K562 (cell line): ENCODE measurements around the gene RPS6KL1. TPM values are rescaled to one million over a fixed set of nuclear protein-coding genes. Genes with fewer than 3 reads are reported as not detected.

Source experiments
- BHLHE40 ChIP-seq: IDR thresholded peaks from 2 replicates; pipeline ENCODE4 v1.6.1; 2011; ENCODE audit warnings: low read length, improper control_type of control experiment
- CBFA2T2 ChIP-seq: fragments of 450-650 bp; conservative IDR thresholded peaks from 2 replicates; pipeline ENCODE4 v1.6.1; 2017; ENCODE audit warnings: mild to moderate bottlenecking
- CC2D1A ChIP-seq: fragments of 450-650 bp; IDR thresholded peaks from 2 replicates; pipeline ENCODE4 v1.6.1; 2017; ENCODE audit warnings: mild to moderate bottlenecking
- DEAF1 ChIP-seq: fragments of 450-650 bp; formaldehyde crosslinking; IDR thresholded peaks from 2 replicates; pipeline ENCODE4 v1.4.0; 2020; ENCODE audit warnings: mild to moderate bottlenecking, moderate library complexity
- DPF2 ChIP-seq: fragments of 450-650 bp; IDR thresholded peaks from 2 replicates; pipeline ENCODE4 v1.6.1; 2016
- ESRRB ChIP-seq: fragments of 250-450 bp; sonication (Bioruptor Pico); IDR thresholded peaks from 2 replicates; pipeline ENCODE4 v1.5.0; 2020; ENCODE audit warnings: mild to moderate bottlenecking, moderate library complexity, borderline replicate concordance
- GTF2F1 ChIP-seq: IDR thresholded peaks from 2 replicates; pipeline ENCODE4 v1.6.1; 2011; ENCODE audit warnings: low read depth, low read length, improper control_type of control experiment
- HNRNPL ChIP-seq: fragments of 200-400 bp; formaldehyde crosslinking; IDR thresholded peaks from 2 replicates; pipeline ENCODE4 v1.6.1; 2017; ENCODE audit warnings: low read depth, mild to moderate bottlenecking, low read length
- IFI16 ChIP-seq: fragments of 250-450 bp; sonication (Bioruptor Pico); IDR thresholded peaks from 2 replicates; pipeline ENCODE4 v2.1.2; 2022; ENCODE audit warnings: mild to moderate bottlenecking, inconsistent platforms
- L3MBTL2 ChIP-seq: fragments of 450-650 bp; IDR thresholded peaks from 2 replicates; pipeline ENCODE4 v1.6.1; 2016; ENCODE audit warnings: mild to moderate bottlenecking, moderate library complexity
- LARP7 ChIP-seq: fragments of 450-650 bp; IDR thresholded peaks from 2 replicates; pipeline ENCODE4 v1.6.1; 2016
- NR2C2 ChIP-seq, 2 experiments: fragments of 200-800 bp in 1 of 2; sonication (Bioruptor generic) in 1 of 2; sonication (generic) in 1 of 2; formaldehyde crosslinking in 1 of 2; IDR thresholded peaks; 2 replicates each; pipeline versions ENCODE4 v1.6.1 to v1.8.0; 2016 to 2022; ENCODE audit warnings: mild to moderate bottlenecking in 1 of 2, missing compliant biosample characterization in 1 of 2, missing genetic modification characterization in 1 of 2, missing genetic modification reagents in 1 of 2
- NR2F6 ChIP-seq: fragments of 450-650 bp; formaldehyde crosslinking; IDR thresholded peaks from 2 replicates; pipeline ENCODE4 v1.4.0; 2020; ENCODE audit warnings: mild to moderate bottlenecking
- POLR2G ChIP-seq: fragments of 200-400 bp; formaldehyde crosslinking; IDR thresholded peaks from 2 replicates; pipeline ENCODE4 v1.6.1; 2017; ENCODE audit warnings: low read depth, mild to moderate bottlenecking, antibody characterized with exemption, low read length, moderate library complexity
- RAD21 ChIP-seq, 2 experiments: fragments of 250-450 bp in 1 of 2; fragments of 450-650 bp in 1 of 2; sonication (Bioruptor Pico) in 1 of 2; formaldehyde crosslinking in 1 of 2; IDR thresholded peaks in 1 of 2; conservative IDR thresholded peaks in 1 of 2; 2 replicates each; pipeline versions ENCODE4 v1.4.0 to v1.8.0; 2020 to 2022; ENCODE audit warnings: mild to moderate bottlenecking in 2 of 2, moderate library complexity in 1 of 2
- STAG1 ChIP-seq: sonication (generic); formaldehyde crosslinking; IDR thresholded peaks from 2 replicates; pipeline ENCODE4 v1.5.0; 2020; ENCODE audit warnings: missing genetic modification reagents, borderline replicate concordance
- TCF7L2 ChIP-seq: fragments of 150-350 bp; IDR thresholded peaks from 2 replicates; pipeline ENCODE4 v1.6.1; 2016; ENCODE audit warnings: low read depth, mild to moderate bottlenecking, low read length, moderate library complexity
- WHSC1 ChIP-seq: IDR thresholded peaks from one replicate; pipeline ENCODE4 v1.6.1; 2012; ENCODE audit warnings: low read length, control low read depth, inconsistent platforms
- ZNF740 ChIP-seq, 3 experiments: fragments of 200-800 bp in 1 of 3; sonication (Bioruptor generic) in 1 of 3; sonication (generic) in 1 of 3; formaldehyde crosslinking in 1 of 3; IDR thresholded peaks; 2 replicates each; pipeline versions ENCODE4 v1.6.1 to v1.8.0; 2016 to 2022; ENCODE audit warnings: mild to moderate bottlenecking in 2 of 3, missing compliant biosample characterization in 2 of 3, missing genetic modification characterization in 2 of 3, missing genetic modification reagents in 1 of 3
- polyA plus RNA-seq, 8 experiments: library from polyadenylated mRNA; depleted of rRNA in 4 of 8; stranded (reverse) in 5 of 8; unstranded in 3 of 8; fragments of >200 nt; fragmentation: Nextera tagmentation in 2 of 8; fragmentation: Illumina TruSeq in 1 of 8; extraction: Ambion mirVana in 2 of 8; extraction: Trizol in 1 of 8; gene quantifications; 2 replicates each; pipeline versions ENCODE4 v1.2.1 to v1.2.3, GENCODE V29; 2011 to 2014; ENCODE audit warnings: inconsistent platforms in 1 of 8, missing spikeins in 1 of 8
- total RNA-seq, 7 experiments: library from RNA; depleted of rRNA in 6 of 7; stranded (reverse); fragments of >200 nt in 6 of 7; fragmentation: Illumina TruSeq in 2 of 7; extraction: Trizol in 2 of 7; gene quantifications; 2 replicates each; pipeline versions ENCODE4 v1.2.1 to v1.2.3, GENCODE V29; 2011 to 2021; ENCODE audit warnings: low replicate concordance in 1 of 7
- TF ChIP-seq, protein P1 (sequence below): sonication (generic); formaldehyde crosslinking; IDR thresholded peaks from 2 replicates; pipeline ENCODE4 v1.8.0; 2023; ENCODE audit warnings: missing genetic modification reagents, mild to moderate bottlenecking, borderline replicate concordance

RPS6KL1 gene
- total and polyA plus RNA-seq, 9 of the 15 experiments (the other 6 are each of a cell fraction or from before 2014, with no cell fraction given): 0.91 to 15.5 (median 8.1) TPM

GRCh38 chr14:74945852-74946658 lies 23.0 kb upstream of the RPS6KL1 start (continued):
- TF ChIP-seq DEAF1 (peak; percentile 42; the same call in 1 of the 2 replicates), WHSC1 (no peak), HNRNPL (no peak), L3MBTL2 (no peak), RAD21 (CRISPR knock-in tag; conservative IDR thresholded peaks at IDR 0.05 in 1 of 2, IDR thresholded peaks at IDR 0.05 in 1 of 2) (peak; percentile 64 to 76), NR2F6 (CRISPR knock-in tag) (no peak), NR2C2 (CRISPR knock-in tag; IDR thresholded peaks at IDR 0.05) (no peak), NR2C2 (tag; IDR thresholded peaks at IDR 0.05) (peak; percentile 2; the same call in 1 of the 2 replicates), GTF2F1 (0 out of 2 replicates have a peak, but pooled peaks have one; percentile 43), TCF7L2 (no peak), ESRRB (CRISPR knock-in tag) (no peak), CC2D1A (0 out of 2 replicates have a peak, but pooled peaks have one; percentile 21), ZNF740 (CRISPR knock-in tag; IDR thresholded peaks at IDR 0.05) (no peak), ZNF740 (tag; IDR thresholded peaks at IDR 0.05) (no peak), LARP7 (no peak), STAG1 (CRISPR knock-in tag) (peak; percentile 33; the same call in 1 of the 2 replicates), IFI16 (CRISPR knock-in tag) (no peak), BHLHE40 (0 out of 2 replicates have a peak, but pooled peaks have one; percentile 11), POLR2G (peak; percentile 46; the same call in 1 of the 2 replicates), CBFA2T2 (no peak), DPF2 (no peak)
- TF ChIP-seq, protein P1, sequence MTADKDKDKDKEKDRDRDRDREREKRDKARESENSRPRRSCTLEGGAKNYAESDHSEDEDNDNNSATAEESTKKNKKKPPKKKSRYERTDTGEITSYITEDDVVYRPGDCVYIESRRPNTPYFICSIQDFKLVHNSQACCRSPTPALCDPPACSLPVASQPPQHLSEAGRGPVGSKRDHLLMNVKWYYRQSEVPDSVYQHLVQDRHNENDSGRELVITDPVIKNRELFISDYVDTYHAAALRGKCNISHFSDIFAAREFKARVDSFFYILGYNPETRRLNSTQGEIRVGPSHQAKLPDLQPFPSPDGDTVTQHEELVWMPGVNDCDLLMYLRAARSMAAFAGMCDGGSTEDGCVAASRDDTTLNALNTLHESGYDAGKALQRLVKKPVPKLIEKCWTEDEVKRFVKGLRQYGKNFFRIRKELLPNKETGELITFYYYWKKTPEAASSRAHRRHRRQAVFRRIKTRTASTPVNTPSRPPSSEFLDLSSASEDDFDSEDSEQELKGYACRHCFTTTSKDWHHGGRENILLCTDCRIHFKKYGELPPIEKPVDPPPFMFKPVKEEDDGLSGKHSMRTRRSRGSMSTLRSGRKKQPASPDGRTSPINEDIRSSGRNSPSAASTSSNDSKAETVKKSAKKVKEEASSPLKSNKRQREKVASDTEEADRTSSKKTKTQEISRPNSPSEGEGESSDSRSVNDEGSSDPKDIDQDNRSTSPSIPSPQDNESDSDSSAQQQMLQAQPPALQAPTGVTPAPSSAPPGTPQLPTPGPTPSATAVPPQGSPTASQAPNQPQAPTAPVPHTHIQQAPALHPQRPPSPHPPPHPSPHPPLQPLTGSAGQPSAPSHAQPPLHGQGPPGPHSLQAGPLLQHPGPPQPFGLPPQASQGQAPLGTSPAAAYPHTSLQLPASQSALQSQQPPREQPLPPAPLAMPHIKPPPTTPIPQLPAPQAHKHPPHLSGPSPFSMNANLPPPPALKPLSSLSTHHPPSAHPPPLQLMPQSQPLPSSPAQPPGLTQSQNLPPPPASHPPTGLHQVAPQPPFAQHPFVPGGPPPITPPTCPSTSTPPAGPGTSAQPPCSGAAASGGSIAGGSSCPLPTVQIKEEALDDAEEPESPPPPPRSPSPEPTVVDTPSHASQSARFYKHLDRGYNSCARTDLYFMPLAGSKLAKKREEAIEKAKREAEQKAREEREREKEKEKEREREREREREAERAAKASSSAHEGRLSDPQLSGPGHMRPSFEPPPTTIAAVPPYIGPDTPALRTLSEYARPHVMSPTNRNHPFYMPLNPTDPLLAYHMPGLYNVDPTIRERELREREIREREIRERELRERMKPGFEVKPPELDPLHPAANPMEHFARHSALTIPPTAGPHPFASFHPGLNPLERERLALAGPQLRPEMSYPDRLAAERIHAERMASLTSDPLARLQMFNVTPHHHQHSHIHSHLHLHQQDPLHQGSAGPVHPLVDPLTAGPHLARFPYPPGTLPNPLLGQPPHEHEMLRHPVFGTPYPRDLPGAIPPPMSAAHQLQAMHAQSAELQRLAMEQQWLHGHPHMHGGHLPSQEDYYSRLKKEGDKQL (CRISPR knock-in tag): no peak
